Effector memory CD4-positive, alpha-beta T cell (primary cell): Measurements from ENCODE around the gene REEP6.

Experiments used
- DNase-seq, 3 donors: peaks; one replicate each; pipeline ENCODE4 v3.0.0-alpha.2; 2020
- H3K27ac ChIP-seq: 2 replicates; pipeline ENCODE4 v1.7.0; 2013; ENCODE audit warnings: mild to moderate bottlenecking, low read length, moderate library complexity; ENCODE audit not compliant: insufficient read depth, poor library complexity, severe bottlenecking
- H3K27me3 ChIP-seq: replicated peaks from 2 replicates; pipeline ENCODE4 v1.7.0; 2013; ENCODE audit warnings: mild to moderate bottlenecking, low read length; ENCODE audit not compliant: insufficient read depth, control insufficient read depth, poor library complexity, severe bottlenecking
- H3K36me3 ChIP-seq: 2 replicates; pipeline ENCODE4 v1.7.0; 2013; ENCODE audit warnings: mild to moderate bottlenecking, low read length, moderate library complexity; ENCODE audit not compliant: control insufficient read depth, insufficient read depth
- H3K4me1 ChIP-seq: 2 replicates; pipeline ENCODE4 v1.7.0; 2013; ENCODE audit warnings: low read length, mild to moderate bottlenecking; ENCODE audit not compliant: control insufficient read depth, insufficient read depth, poor library complexity, severe bottlenecking
- H3K4me3 ChIP-seq: 2 replicates; pipeline ENCODE4 v1.7.0; 2013; ENCODE audit warnings: low read length, low read depth, mild to moderate bottlenecking; ENCODE audit not compliant: insufficient read depth, poor library complexity, severe bottlenecking
- H3K9me3 ChIP-seq: 2 replicates; pipeline ENCODE4 v1.7.0; 2013; ENCODE audit warnings: mild to moderate bottlenecking, low read length, moderate library complexity; ENCODE audit not compliant: control insufficient read depth

The REEP6 gene

GRCh38 chr19:1483131-1483978, 7.6 kb upstream of the REEP6 start:
- Histone ChIP-seq H3K4me1 (peaks cover 9% of the 10 kb centered on the region), H3K36me3 (no peaks in the 10 kb centered on the region), H3K9me3 (no peaks in the 10 kb centered on the region), H3K27ac (no peak overlapping the region), H3K4me3 (no peak overlapping the region), H3K27me3 (no peaks in the 10 kb centered on the region)
- DNase-seq, result no peak

- no peaks in the 10 kb centered on the region for H3K36me3 ChIP-seq
- H3K4me1 ChIP-seq, result peaks cover 7% of the 10 kb centered on the region
- no peak overlapping the region for H3K27ac ChIP-seq
- no peak overlapping the region for H3K4me3 ChIP-seq
- no peak for DNase-seq
- H3K27me3 ChIP-seq, result no peaks in the 10 kb centered on the region
- no peaks in the 10 kb centered on the region for H3K9me3 ChIP-seq
Measured at GRCh38 chr19:1483979-1484428, 7.0 kb upstream of the REEP6 start.

DNA sequence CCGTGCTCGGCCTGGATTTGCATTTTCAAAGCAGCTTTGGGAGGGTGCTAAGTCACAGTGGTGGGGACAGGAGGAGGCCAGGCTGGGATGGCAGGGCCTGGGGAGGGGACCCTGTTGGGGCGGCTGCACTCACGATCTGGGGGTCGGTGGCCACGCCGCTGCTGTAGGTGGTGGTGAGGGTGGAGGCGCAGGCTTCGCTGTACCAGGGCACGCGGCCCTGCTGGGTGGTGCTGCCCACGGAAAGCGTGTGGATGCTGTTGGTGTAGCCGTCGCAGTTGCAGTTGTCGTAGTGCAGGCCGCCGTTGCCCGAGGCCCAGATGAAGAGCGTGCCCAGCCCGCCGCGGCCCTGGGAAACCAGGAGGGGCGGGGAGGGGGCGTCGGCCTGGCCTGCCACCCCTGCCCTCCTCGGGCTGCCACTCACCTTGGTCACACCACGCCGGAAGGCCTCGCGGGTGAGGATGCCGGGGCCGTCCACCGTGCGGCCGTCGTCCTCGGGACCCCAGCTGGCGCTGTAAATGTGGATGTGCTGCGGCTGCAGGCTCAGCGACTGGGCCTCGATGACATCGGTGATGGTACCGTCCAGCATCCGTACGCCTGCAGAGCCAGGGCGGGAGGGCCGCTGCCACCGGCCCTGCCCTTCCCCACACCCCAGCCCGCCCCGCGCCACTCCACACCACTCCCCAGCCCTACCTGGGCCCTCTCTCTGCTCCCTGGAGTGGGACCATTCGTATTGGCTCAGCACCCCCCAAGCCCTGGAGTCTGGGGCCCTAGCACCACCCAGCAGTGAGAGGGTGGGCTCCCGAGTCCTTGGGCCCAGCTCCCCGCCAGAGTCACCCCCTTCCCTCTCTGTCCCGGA, 4.0 kb upstream of the REEP6 start:
- no peaks in the 10 kb centered on the region for H3K9me3 ChIP-seq
- no peaks in the 10 kb centered on the region for H3K27me3 ChIP-seq
- H3K36me3 ChIP-seq, result no peaks in the 10 kb centered on the region
- DNase-seq, result no peak
- peaks cover 18% of the 10 kb centered on the region for H3K4me1 ChIP-seq
- no peak overlapping the region for H3K4me3 ChIP-seq
- H3K27ac ChIP-seq, result no peak overlapping the region

GRCh38 chr19:1487576-1488281, 3.3 kb upstream of the REEP6 start:
- H3K9me3 ChIP-seq, result no peaks in the 10 kb centered on the region
- H3K4me1 ChIP-seq, result peaks cover 18% of the 10 kb centered on the region
- H3K27me3 ChIP-seq, result no peaks in the 10 kb centered on the region
- H3K36me3 ChIP-seq, result no peaks in the 10 kb centered on the region
- no peak for DNase-seq
- H3K4me3 ChIP-seq, result no peak overlapping the region
- H3K27ac ChIP-seq, result no peak overlapping the region

GRCh38 chr19:1488282-1488601, 2.7 kb upstream of the REEP6 start:
- Histone ChIP-seq H3K4me1 (peaks cover 18% of the 10 kb centered on the region), H3K27ac (no peak overlapping the region), H3K9me3 (no peaks in the 10 kb centered on the region), H3K4me3 (no peak overlapping the region), H3K27me3 (no peaks in the 10 kb centered on the region), H3K36me3 (no peaks in the 10 kb centered on the region)
- DNase-seq, result no peak

DNA sequence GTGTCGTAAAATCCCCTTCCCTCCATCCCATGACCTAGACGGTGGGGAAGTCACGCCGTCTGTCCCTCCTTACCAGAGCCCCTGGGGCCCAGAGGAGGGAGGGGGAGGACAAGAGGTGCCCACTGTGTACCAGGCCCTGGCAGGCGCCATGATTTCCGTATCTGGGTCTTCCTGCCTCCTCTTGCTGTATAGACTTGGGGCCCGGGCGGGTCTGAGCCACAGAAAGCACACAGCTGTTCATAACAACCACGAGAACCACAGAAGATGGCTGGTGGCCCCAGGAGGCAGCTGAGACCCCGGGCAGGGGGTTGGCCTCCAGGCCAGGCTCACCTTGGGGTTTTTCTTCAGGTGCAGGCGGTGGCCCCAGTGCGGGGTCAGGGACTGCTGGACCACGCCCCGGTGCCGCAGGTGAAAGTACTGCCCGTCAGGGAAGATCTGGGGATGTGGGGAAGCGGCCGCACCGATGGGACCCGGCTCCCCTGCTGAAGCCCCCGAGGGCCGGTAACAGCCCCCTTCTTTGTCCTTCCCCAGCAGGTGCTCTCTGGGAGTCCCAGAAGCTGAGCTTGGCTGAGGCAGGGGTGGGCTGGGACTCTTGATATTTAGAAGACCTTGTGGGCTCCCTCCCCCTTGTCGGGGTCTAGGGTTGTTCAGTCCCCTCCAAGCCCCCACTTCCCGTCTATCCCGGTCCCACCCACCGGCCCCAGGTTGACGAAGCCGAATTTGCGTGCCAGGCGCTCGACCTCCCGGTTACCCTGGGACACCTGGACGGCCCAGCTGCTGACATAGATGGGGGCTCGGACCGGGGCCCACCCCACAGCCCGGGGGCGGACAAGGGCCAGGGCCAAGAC, 1.3 kb upstream of the REEP6 start:
- DNase-seq, result no peak
- H3K9me3 ChIP-seq, result no peaks in the 10 kb centered on the region
- peak overlapping the region; percentile 58 for H3K4me3 ChIP-seq
- peaks cover 18% of the 10 kb centered on the region for H3K4me1 ChIP-seq
- H3K27ac ChIP-seq, result peak overlapping the region; percentile 41
- no peaks in the 10 kb centered on the region for H3K36me3 ChIP-seq
- no peaks in the 10 kb centered on the region for H3K27me3 ChIP-seq

DNA sequence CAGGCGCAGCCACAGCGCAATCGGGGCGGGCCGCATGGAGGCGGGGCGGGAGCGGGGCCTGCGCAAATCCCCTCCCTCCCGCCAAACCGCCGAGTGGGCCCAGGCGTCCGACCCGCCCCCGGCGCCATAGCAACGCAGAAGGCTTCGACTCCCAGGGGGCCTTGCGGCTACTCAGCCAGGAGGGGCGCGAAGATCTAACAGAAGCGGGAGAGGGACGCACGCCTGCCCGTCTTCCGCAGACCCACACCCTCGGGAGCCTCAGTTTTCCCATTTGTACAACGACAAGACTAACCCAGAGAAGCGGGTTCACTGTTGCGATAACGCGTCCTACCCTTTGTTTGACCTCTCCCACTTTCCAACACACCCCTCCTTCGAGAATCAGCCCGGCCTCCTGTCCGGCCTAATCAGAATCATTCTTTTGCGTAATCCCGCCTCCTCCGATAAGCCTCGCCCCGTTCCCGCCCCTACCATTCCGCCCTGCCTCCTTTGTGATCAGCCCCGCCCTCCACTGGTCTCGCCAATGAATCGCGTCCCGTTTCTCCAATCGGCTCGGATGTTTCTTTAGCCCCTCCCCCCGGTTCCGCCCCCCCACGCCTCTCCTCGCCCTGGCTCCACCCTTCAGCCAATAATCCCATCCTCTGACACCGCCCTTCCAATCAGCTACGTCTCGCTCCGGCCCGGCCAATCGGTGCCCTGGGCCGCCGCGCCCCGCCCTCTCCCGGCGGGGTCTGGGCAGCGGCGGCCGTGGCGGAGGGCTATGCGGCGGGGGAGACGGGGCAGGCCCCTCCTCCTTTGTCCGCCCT, 469 bp upstream of the REEP6 start, which contains the start of gene PCSK4:
Gene PCSK4, minus strand, starts transcription at position 40 of the 803 bp plus-strand sequence. Its CDS starts 4 bp downstream, at position 36.
- DNase-seq, result peak; percentile 96 to 98 (median 97)
- no peaks in the 10 kb centered on the region for H3K9me3 ChIP-seq
- peaks cover 18% of the 10 kb centered on the region for H3K4me1 ChIP-seq
- H3K4me3 ChIP-seq, result peak within 1 kb of the TSS; percentile 58
- H3K27ac ChIP-seq, result peak within 1 kb of the TSS; percentile 41
- H3K27me3 ChIP-seq, result no peaks in the 10 kb centered on the region
- H3K36me3 ChIP-seq, result no peaks in the 10 kb centered on the region

DNA sequence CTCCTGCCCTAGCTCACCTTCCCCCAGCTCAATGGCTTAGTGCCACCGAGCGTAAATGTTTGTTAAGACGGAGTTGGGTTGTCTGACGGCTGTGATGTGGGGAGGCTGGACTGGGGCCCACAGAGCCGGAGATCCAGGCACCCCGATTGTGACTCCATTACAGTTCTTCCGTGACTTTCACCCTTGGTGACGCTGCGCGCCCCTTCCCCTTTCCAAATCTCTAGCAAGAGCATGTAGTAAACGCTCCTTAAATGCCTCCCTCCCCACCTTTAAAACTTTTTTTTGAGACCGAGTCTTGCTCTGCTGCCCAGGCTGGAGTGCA, 829 bp downstream of the REEP6 start:
- H3K27ac ChIP-seq, result no peak overlapping the region
- H3K4me3 ChIP-seq, result no peak overlapping the region

More for the DNA sequence above, 829 bp downstream of the REEP6 start:
- Histone ChIP-seq H3K36me3 (no peaks in the 10 kb centered on the region), H3K27me3 (no peaks in the 10 kb centered on the region), H3K9me3 (no peaks in the 10 kb centered on the region), H3K4me1 (peaks cover 18% of the 10 kb centered on the region)
- DNase-seq, result no peak
